HCT116 (cell line): Measurements from ENCODE around the gene TSC22D3. TPM values are rescaled to one million over a fixed set of nuclear protein-coding genes. Genes with fewer than 3 reads are reported as not detected.
A peak's percentile ranks its signal among the peaks of the same experiment; 100 is the strongest.

ENCODE experiments used
- ATAC-seq: fragments of 200-7000 bp; cut with Tn5 transposase; 2 replicates; pipeline ENCODE4 v1.9.1; 2020; ENCODE audit warnings: mild to moderate bottlenecking, moderate library complexity
- BruUV-seq: library from RNA; stranded (reverse); fragments of 400-500 nt; replicated peaks from 2 replicates; lab custom pipeline; 2021; lab: Mats Ljungman, UMichigan
- CTCF ChIA-PET: fragments of 300-600 bp; sonication (Branson Sonifier 250); formaldehyde crosslinking; loops from one replicate; lab custom pipeline; 2021; ENCODE audit warnings: antibody characterized with exemption; lab: Charles Lee
- POLR2A ChIA-PET: fragments of 300-600, 350-600 bp; sonication (Branson Sonifier 250); formaldehyde crosslinking; loops from one replicate; lab custom pipeline; 2021; ENCODE audit warnings: antibody characterized with exemption; lab: Charles Lee
- RAD21 ChIA-PET, 2 experiments: fragments of 300-600 bp; sonication (Branson Sonifier 250); formaldehyde crosslinking; loops; one replicate each; lab custom pipeline; 2023; ENCODE audit warnings: low total read pairs in 2 of 2; ENCODE audit not compliant: uncharacterized antibody in 2 of 2, unreplicated experiment in 2 of 2, low non-redundant PET in 1 of 2; lab: Charles Lee
- DNase-seq: peaks from one replicate; pipeline ENCODE4 v3.0.0-alpha.2; 2010; ENCODE audit warnings: low read depth, low spot score
- H2AFZ ChIP-seq: fragments of 200-600 bp; shearing (Covaris generic), sonication (generic); 2 replicates; pipeline ENCODE4 v1.6.1; 2017; ENCODE audit warnings: low read depth, mixed run types, mixed read lengths, antibody characterized with exemption, low read length; ENCODE audit not compliant: poor library complexity, severe bottlenecking
- H3K27ac ChIP-seq: 2 replicates; pipeline ENCODE4 v1.5.1; 2012; ENCODE audit warnings: low read depth, low read length
- H3K27me3 ChIP-seq: fragments of 200-600 bp; sonication (generic); 2 replicates; pipeline ENCODE4 v1.6.1; 2016; ENCODE audit warnings: mixed run types, low read length, mixed read lengths; ENCODE audit not compliant: insufficient read depth
- H3K36me3 ChIP-seq, 2 experiments: fragments of 200-500 bp in 1 of 2; fragments of 200-600 bp in 1 of 2; sonication (Bioruptor generic) in 1 of 2; sonication (generic) in 1 of 2; 2 replicates each; pipeline versions ENCODE4 v1.5.1 to v1.6.1; 2014 to 2016; ENCODE audit warnings: low read length in 2 of 2, inconsistent platforms in 1 of 2, mixed read lengths in 1 of 2, mixed run types in 1 of 2; ENCODE audit not compliant: insufficient read depth in 2 of 2, control insufficient read depth in 1 of 2
- H3K4me1 ChIP-seq, 2 experiments: fragments of 200-600 bp in 1 of 2; sonication (generic) in 1 of 2; 2 replicates each; pipeline versions ENCODE4 v1.5.1 to v1.6.1; 2012 to 2017; ENCODE audit warnings: low read length in 2 of 2, inconsistent platforms in 1 of 2, mild to moderate bottlenecking in 1 of 2, mixed read lengths in 1 of 2, mixed run types in 1 of 2, moderate library complexity in 1 of 2; ENCODE audit not compliant: insufficient read depth in 2 of 2, control insufficient read depth in 1 of 2
- H3K4me2 ChIP-seq: fragments of 200-600 bp; sonication (generic); 2 replicates; pipeline ENCODE4 v1.6.1; 2017; ENCODE audit warnings: mixed run types, low read length, mixed read lengths
- H3K4me3 ChIP-seq, 2 experiments: fragments of 200-600 bp in 1 of 2; sonication (generic) in 1 of 2; replicated peaks in 1 of 2; 2 replicates each; pipeline ENCODE4 v1.5.1; 2011 to 2016; ENCODE audit warnings: low read length in 2 of 2, control low read depth in 1 of 2, low read depth in 1 of 2, mild to moderate bottlenecking in 1 of 2, mixed read lengths in 1 of 2, mixed run types in 1 of 2
- H3K79me2 ChIP-seq: fragments of 200-600 bp; sonication (generic); 2 replicates; pipeline ENCODE4 v1.6.1; 2017; ENCODE audit warnings: mild to moderate bottlenecking, mixed run types, low read length, moderate library complexity, mixed read lengths; ENCODE audit not compliant: insufficient read depth
- H3K9ac ChIP-seq: fragments of 200-600 bp; sonication (generic); 2 replicates; pipeline ENCODE4 v1.6.1; 2016; ENCODE audit warnings: low read length, mixed read lengths
- H3K9me2 ChIP-seq: fragments of 200-600 bp; sonication (generic), shearing (Covaris generic); 2 replicates; pipeline ENCODE4 v1.6.1; 2017; ENCODE audit warnings: mixed run types, mild to moderate bottlenecking, moderate library complexity; ENCODE audit not compliant: insufficient read depth
- H3K9me3 ChIP-seq, 2 experiments: fragments of 200-500 bp in 1 of 2; fragments of 200-600 bp in 1 of 2; sonication (Bioruptor generic) in 1 of 2; sonication (generic) in 1 of 2; 2 replicates each; pipeline ENCODE4 v1.6.1; 2014 to 2017; ENCODE audit warnings: low read length in 2 of 2, mixed read lengths in 2 of 2, inconsistent platforms in 1 of 2, low read depth in 1 of 2, mild to moderate bottlenecking in 1 of 2, mixed run types in 1 of 2, moderate library complexity in 1 of 2; ENCODE audit not compliant: control insufficient read depth in 1 of 2, insufficient read depth in 1 of 2
- H4K20me1 ChIP-seq: fragments of 200-600 bp; sonication (generic), shearing (Covaris generic); 2 replicates; pipeline ENCODE4 v1.6.1; 2017; ENCODE audit warnings: mixed run types, mild to moderate bottlenecking, moderate library complexity; ENCODE audit not compliant: insufficient read depth
- EGR1 ChIP-seq: IDR thresholded peaks from 2 replicates; pipeline ENCODE4 v1.6.1; 2012; ENCODE audit warnings: low read depth
- ELF1 ChIP-seq: IDR thresholded peaks from 2 replicates; pipeline ENCODE4 v1.6.1; 2012; ENCODE audit warnings: low read depth, borderline replicate concordance
- EZH2phosphoT487 ChIP-seq: fragments of 200-600 bp; IDR thresholded peaks from 2 replicates; pipeline ENCODE4 v1.6.1; 2018; ENCODE audit warnings: antibody characterized with exemption, borderline replicate concordance
- JUND ChIP-seq: IDR thresholded peaks from 2 replicates; pipeline ENCODE4 v1.6.1; 2012
- POLR2AphosphoS5 ChIP-seq: IDR thresholded peaks from 2 replicates; pipeline ENCODE4 v1.6.1; 2011; ENCODE audit warnings: mild to moderate bottlenecking, low read depth, low read length, moderate library complexity
- RAD21 ChIP-seq: IDR thresholded peaks from 2 replicates; pipeline ENCODE4 v1.6.1; 2012; ENCODE audit warnings: low read depth, mild to moderate bottlenecking
- SIN3A ChIP-seq: IDR thresholded peaks from 2 replicates; pipeline ENCODE4 v1.6.1; 2012; ENCODE audit warnings: low read depth
- YY1 ChIP-seq: IDR thresholded peaks from 2 replicates; pipeline ENCODE4 v1.6.1; 2011; ENCODE audit warnings: low read length, low read depth, moderate library complexity, mild to moderate bottlenecking; ENCODE audit not compliant: insufficient replicate concordance; ENCODE audit errors: extremely low read depth
- ZFX ChIP-seq: fragments of 450-650 bp; IDR thresholded peaks from 2 replicates; pipeline ENCODE4 v1.6.1; 2017
- ZNF274 ChIP-seq: fragments of 200-500 bp; sonication (Bioruptor generic); IDR thresholded peaks from 2 replicates; pipeline ENCODE4 v1.6.1; 2014; ENCODE audit warnings: mild to moderate bottlenecking, low read depth, low read length, inconsistent platforms
- intact Hi-C: fragments of 100-400 bp; cut with micrococcal nuclease; formaldehyde crosslinking; loops from 2 replicates; pipeline ENCODE4 v1.10.0; 2022
- total RNA-seq: library from RNA; stranded (reverse); gene quantifications from one replicate; pipeline ENCODE4 v1.2.1, GENCODE V29; 2021; ENCODE audit not compliant: unreplicated experiment
- TF ChIP-seq, protein P1 (sequence below): IDR thresholded peaks from 2 replicates; pipeline ENCODE4 v1.6.1; 2012
- TF ChIP-seq, protein P2 (sequence below): IDR thresholded peaks from 2 replicates; pipeline ENCODE4 v1.6.1; 2012

Gene TSC22D3
- total RNA-seq, 1 experiment from 2014 or later: 24.6 TPM

DNA sequence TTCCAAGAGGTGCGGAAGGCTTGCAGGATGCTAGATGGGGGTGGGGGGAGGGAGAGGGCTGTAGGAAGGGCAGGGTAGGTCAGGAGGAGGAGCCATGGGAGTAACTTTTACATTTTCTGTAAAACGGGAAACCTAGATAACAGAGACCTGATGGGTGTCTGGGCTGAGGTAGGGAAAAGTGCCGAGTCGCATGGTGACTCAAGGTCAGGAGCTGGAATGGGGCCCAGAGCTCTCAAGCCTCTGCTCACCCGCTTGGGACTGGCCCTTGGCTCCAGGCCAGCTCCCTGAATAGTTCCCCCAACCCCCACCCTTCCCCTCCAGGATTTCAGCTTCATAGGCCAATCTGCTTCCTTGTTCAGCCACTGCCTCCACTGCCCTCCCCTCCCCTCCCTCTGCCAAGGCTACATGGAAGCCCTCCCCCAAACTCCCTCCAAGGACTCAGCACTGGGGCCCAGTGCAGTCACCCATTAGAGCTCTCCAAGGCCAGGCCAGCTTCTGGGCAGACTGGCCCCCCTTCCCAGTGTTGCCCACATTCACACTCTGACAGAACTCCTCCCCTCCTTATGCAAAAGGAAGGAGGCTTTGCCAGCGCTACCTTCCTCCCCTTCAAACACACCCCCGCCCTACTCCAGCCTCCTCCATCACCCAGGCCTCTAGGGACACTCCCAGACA, 43.6 kb downstream of the TSC22D3 start:
- ATAC-seq (peak; percentile 78), DNase-seq (peak; percentile 42)
- ChIA-PET RAD21 (interaction anchor here (0.6 kb wide), 2 partner anchors 189 to 401 kb away, joined by 3 to 6 read pairs; no protein-coding TSS in a partner anchor), POLR2A (interaction anchor here (1.2 to 1.8 kb wide), 3 partner anchors 10 to 16 kb away, joined by 3 to 7 read pairs (median 5); no protein-coding TSS in a partner anchor), CTCF (interaction anchor here (0.6 to 1.0 kb wide), 2 partner anchors 15 to 46 kb away, joined by 3 read pairs; partner anchors contain the start of gene NCBP2L)
- Histone ChIP-seq H3K9ac (no peak overlapping the region), H3K4me2 (peak overlapping the region; percentile 44), H2AFZ (no peak overlapping the region), H3K27ac (0 out of 2 replicates have a peak overlapping the region, but pooled peaks have one; percentile 26), H3K36me3 (no peaks in the 10 kb centered on the region), H3K9me3 (no peaks in the 10 kb centered on the region), H3K9me2 (no peaks in the 10 kb centered on the region), H4K20me1 (no peaks in the 10 kb centered on the region), H3K4me3 (no peak overlapping the region), H3K27me3 (no peaks in the 10 kb centered on the region), H3K4me1 (peaks cover 28 to 34% of the 10 kb centered on the region in 2 experiments; a peak in 3 of 4 replicates), H3K79me2 (no peaks in the 10 kb centered on the region)
- intact Hi-C loops: no loop called here
- BruUV-seq: no TSS peak
- TF ChIP-seq, protein P1, sequence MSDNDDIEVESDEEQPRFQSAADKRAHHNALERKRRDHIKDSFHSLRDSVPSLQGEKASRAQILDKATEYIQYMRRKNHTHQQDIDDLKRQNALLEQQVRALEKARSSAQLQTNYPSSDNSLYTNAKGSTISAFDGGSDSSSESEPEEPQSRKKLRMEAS: peak; percentile 24; the same call in 1 of the 2 replicates
- no peak for TF ChIP-seq EGR1

DNA sequence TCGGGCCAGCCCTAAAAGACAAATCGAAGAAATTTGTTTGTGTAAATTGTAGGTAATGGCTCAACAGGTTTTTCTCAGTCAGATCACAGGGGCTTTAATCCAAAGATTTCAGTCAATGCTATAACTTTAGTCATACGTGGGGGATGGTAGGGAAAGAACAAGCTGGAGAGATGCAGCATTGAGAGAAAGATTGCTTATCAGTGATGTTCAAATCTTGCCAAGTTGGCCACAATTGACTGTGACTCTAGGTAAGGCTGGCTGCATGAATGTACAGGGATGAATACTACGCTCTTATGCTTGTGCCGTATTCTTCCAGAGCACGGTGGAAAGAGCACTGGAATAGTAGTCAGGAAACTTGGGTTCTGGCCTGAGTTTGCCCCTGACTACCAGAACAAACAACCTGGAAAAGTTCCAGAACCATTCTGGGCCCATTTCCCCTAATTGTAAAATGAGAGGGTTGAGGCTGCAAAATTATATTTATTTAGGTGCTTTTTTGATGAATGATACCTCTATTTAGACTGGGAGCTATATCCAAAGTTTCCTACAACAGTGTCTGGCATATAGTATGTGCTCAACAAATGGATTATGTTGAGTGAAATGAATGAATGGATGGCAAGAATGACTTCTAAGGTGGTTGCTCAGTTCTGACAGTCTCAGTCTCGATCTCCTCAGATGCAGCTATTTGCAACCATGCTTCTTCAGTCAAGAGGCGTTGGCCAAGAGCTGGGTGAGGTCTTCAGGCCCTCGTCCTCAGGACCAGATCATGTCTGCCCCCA, 44.4 kb downstream of the TSC22D3 start:
- Histone ChIP-seq H3K4me1 (peaks cover 34 to 35% of the 10 kb centered on the region in 2 experiments), H3K4me3 (no peak overlapping the region), H3K27ac (no peak overlapping the region), H3K27me3 (no peaks in the 10 kb centered on the region), H3K9ac (no peak overlapping the region), H4K20me1 (no peaks in the 10 kb centered on the region), H3K9me2 (no peaks in the 10 kb centered on the region), H3K9me3 (no peaks in the 10 kb centered on the region), H2AFZ (no peak overlapping the region), H3K79me2 (no peaks in the 10 kb centered on the region), H3K36me3 (no peaks in the 10 kb centered on the region), H3K4me2 (peak overlapping the region; percentile 44)
- ATAC-seq (no peak), DNase-seq (no peak)
- POLR2A ChIA-PET: interaction anchor here (1.2 to 1.8 kb wide), 3 partner anchors 11 to 15 kb away, joined by 3 to 7 read pairs (median 5); no protein-coding TSS in a partner anchor
- no TSS peak for BruUV-seq
- TF ChIP-seq ZFX: no peak
- TF ChIP-seq EZH2phosphoT487: no peak
- no peak for TF ChIP-seq JUND
- no peak for TF ChIP-seq ELF1
- TF ChIP-seq ZNF274: no peak
- no peak for TF ChIP-seq POLR2AphosphoS5
- TF ChIP-seq RAD21: no peak
- no peak for TF ChIP-seq YY1
- TF ChIP-seq SIN3A: no peak
- TF ChIP-seq, protein P2, sequence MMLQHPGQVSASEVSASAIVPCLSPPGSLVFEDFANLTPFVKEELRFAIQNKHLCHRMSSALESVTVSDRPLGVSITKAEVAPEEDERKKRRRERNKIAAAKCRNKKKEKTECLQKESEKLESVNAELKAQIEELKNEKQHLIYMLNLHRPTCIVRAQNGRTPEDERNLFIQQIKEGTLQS: no peak
- RAD21 ChIA-PET: interaction anchor here in 1 of 2 experiments (0.6 kb wide), 1 partner anchor 400 kb away, joined by 6 read pairs; no protein-coding TSS in a partner anchor
- intact Hi-C loops: no loop called here
- CTCF ChIA-PET: interaction anchor here (1.0 kb wide), 1 partner anchor 14 kb away, joined by 3 read pairs; no protein-coding TSS in a partner anchor
